Ovary (tissue), 9 donors: Measurements from ENCODE around the gene FAM219A. TPM values are rescaled to one million over a fixed set of nuclear protein-coding genes. Genes with fewer than 3 reads are reported as not detected.

ENCODE experiments used
- DNase-seq, 5 donors: peaks; one replicate each; pipeline ENCODE4 v3.0.0-alpha.2; 2019 to 2020
- H3K27ac ChIP-seq, 2 donors: fragments of 200-600 bp; one replicate each; pipeline versions ENCODE4 v1.5.1 to v1.8.0; 2019 to 2022
- H3K27me3 ChIP-seq: fragments of 200-600 bp; one replicate; pipeline ENCODE4 v1.8.0; 2022
- H3K36me3 ChIP-seq: fragments of 200-600 bp; sonication (generic); one replicate; pipeline ENCODE4 v1.5.1; 2019
- H3K4me1 ChIP-seq: one replicate; pipeline ENCODE4 v1.8.1; 2013; ENCODE audit warnings: mild to moderate bottlenecking, moderate library complexity; ENCODE audit not compliant: insufficient read depth
- H3K4me3 ChIP-seq: fragments of 200-600 bp; sonication (generic); one replicate; pipeline ENCODE4 v1.5.1; 2017
- H3K9me3 ChIP-seq, 2 donors: fragments of 200-600 bp in 1 of 2; sonication (generic) in 1 of 2; one replicate each; pipeline versions ENCODE4 v1.5.1 to v1.8.1; 2013 to 2019; ENCODE audit warnings: mild to moderate bottlenecking in 1 of 2, moderate library complexity in 1 of 2
- EP300 ChIP-seq: sonication (generic); formaldehyde crosslinking; IDR thresholded peaks from one replicate; pipeline ENCODE4 v1.6.1; 2017; ENCODE audit warnings: antibody characterized with exemption
- POLR2A ChIP-seq: fragments of 450-650 bp; IDR thresholded peaks from one replicate; pipeline ENCODE4 v1.6.1; 2017; ENCODE audit warnings: antibody characterized with exemption, mild to moderate bottlenecking, moderate library complexity
- WGBS, 3 donors: extraction: QIAGEN DNeasy Blood & Tissue Kit in 1 of 3; methylation state at CpG; one replicate each; pipeline versions ENCODE4 v1.1.5 to v1.1.7; 2013 to 2017; 5-methylcytosine and 5-hydroxymethylcytosine counted together
- intact Hi-C, 4 donors: fragments of 100-400 bp; cut with DNase I; formaldehyde crosslinking; loops; one replicate each; pipeline versions ENCODE4 v1.11.0 to v1.15.1; 2022 to 2023
- polyA plus RNA-seq, 2 donors: library from polyadenylated mRNA; stranded (reverse); fragments of 200-250 nt in 1 of 2; fragments of 350-450 nt in 1 of 2; fragmentation: Illumina TruSeq in 1 of 2; extraction: RNeasy Lipid Tissue Mini Kit (QIAGEN cat#74804) in 1 of 2; gene quantifications; one replicate each; pipeline ENCODE4 v1.2.3, GENCODE V29; 2013 to 2014
- total RNA-seq, 7 donors: library from RNA; depleted of rRNA in 2 of 7; stranded (reverse); fragments of >200 nt in 2 of 7; fragmentation: NEBNext Ultra II Directional in 3 of 7; extraction: Animal tissue kit (Norgen Biotek cat#: 25700) in 3 of 7; gene quantifications; one replicate each; pipeline versions ENCODE4 v1.1.0 to v1.2.4, GENCODE V29; 2016 to 2023
- TF ChIP-seq, protein P1 (sequence below), 3 donors: fragments of 450-650 bp in 2 of 3; fragments of 200-600 bp in 1 of 3; IDR thresholded peaks; one replicate each; pipeline versions ENCODE4 v1.5.1 to v1.8.0; 2016 to 2022; ENCODE audit warnings: antibody characterized with exemption in 3 of 3, mild to moderate bottlenecking in 1 of 3
- donor health status: DM: no; HTN: no; CAD: no; lungs with moderate emphysema.
- donor health status: DM: no; HTN: no; CAD: no.
- donor health status: Bipolar disorder and iron deficiency.
- donor health status: DM: yes; HTN: yes; CAD: no.
- donor health status: DM: no; HTN: no; CAD: no.
- donor health status: DM: yes; HTN: yes; CAD: no.

FAM219A gene
- total and polyA plus RNA-seq, 9 donors: 5.2 to 24.7 (median 15.2) TPM

DNA sequence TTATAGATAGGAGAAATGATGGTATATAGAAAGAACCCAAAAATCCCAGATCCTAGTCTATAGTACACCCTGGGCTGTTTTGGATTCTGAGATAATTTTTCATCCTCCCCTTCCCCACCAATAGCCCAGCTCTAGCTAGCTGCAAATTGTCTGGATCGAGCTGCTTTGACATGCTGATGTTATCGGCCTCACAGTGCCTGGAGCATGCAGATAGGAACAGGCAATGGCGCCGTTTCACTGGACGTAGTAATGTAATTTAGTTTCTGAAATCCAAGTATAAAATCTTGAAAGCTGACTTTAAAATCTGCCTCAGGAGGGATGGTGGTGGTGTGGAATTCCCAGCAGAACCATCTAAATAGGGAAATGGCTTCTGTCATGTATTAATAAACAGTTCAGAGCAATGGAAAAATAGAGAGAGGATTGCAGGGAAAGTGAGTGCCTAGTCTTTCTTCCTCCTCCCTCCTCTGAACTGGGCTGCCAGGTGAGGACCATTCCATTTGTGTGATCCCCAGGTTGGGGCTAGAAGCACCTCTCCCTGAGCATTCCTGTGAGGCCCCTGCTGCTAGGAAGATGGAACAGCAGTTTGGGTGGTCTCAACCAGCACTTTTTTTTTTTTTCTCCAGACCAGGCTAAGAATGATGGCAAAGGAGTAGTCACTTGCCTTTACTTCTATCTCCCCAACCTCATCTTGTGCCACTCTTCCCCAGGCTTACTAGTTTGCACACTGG, 31.9 kb downstream of the FAM219A start:
- WGBS, 3 donors: 84 to 85% (median 85%) methylated on average over 5 of the region's 5 CpGs
- intact Hi-C loops: no loop called here

DNA sequence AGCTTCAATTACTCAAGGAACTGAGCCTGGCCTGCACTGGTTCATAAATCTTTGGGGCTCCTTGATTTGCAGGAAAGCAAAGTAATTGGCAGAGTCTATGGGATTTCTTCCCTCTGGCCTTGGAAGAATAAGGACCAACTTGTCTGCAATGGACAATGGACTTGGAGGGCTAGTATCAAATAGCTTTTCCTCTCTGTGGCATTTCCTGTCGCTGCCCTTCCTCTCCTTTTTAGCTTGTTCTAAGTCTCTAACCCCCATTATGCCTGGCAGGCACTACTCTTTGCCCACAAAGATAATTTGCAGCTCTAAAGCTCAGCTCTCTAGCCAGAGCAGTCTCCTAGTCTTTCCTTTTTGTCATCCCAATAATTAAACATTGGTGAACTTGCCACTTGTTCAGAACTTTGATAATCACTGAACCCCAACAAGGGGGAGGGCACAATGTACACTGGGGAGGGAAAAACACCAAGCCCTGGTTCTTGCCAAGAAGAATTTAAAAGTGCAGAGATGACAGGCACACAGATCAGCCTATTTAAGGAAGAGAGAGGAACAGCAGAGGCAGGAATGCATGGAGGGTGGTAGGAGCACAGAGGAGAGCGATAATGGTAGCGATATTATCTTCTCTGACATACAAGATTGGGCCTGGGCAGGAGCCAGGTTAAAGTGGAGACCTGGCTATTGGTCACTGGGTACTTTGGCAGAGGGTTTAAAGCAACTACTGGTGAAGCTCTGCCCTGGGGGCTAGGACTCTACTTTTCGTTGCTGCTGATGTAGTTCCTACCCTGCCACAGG, 38.5 kb downstream of the FAM219A start:
- no peaks in the 10 kb centered on the region for H3K27me3 ChIP-seq
- TF ChIP-seq, protein P1, sequence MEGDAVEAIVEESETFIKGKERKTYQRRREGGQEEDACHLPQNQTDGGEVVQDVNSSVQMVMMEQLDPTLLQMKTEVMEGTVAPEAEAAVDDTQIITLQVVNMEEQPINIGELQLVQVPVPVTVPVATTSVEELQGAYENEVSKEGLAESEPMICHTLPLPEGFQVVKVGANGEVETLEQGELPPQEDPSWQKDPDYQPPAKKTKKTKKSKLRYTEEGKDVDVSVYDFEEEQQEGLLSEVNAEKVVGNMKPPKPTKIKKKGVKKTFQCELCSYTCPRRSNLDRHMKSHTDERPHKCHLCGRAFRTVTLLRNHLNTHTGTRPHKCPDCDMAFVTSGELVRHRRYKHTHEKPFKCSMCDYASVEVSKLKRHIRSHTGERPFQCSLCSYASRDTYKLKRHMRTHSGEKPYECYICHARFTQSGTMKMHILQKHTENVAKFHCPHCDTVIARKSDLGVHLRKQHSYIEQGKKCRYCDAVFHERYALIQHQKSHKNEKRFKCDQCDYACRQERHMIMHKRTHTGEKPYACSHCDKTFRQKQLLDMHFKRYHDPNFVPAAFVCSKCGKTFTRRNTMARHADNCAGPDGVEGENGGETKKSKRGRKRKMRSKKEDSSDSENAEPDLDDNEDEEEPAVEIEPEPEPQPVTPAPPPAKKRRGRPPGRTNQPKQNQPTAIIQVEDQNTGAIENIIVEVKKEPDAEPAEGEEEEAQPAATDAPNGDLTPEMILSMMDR (IDR thresholded peaks at IDR 0.05): no peak
- no peak for TF ChIP-seq POLR2A
- no peak for TF ChIP-seq EP300
- H3K9me3 ChIP-seq: no peaks in the 10 kb centered on the region
- H3K4me3 ChIP-seq: no peak overlapping the region
- no peak for DNase-seq
- no peak overlapping the region for H3K27ac ChIP-seq
- intact Hi-C loops: loop anchor here in 1 of 4 donors (5.0 kb wide), 1 partner anchor 67 kb away; no protein-coding TSS in a partner anchor
- no peaks in the 10 kb centered on the region for H3K4me1 ChIP-seq
- no peaks in the 10 kb centered on the region for H3K36me3 ChIP-seq
- WGBS, 3 donors: 86 to 87% (median 87%) methylated on average over 4 of the region's 4 CpGs

More for the DNA sequence above, 31.9 kb downstream of the FAM219A start:
- no peak for DNase-seq
- Histone ChIP-seq H3K4me1 (peaks cover 7% of the 10 kb centered on the region), H3K9me3 (no peaks in the 10 kb centered on the region), H3K36me3 (no peaks in the 10 kb centered on the region), H3K4me3 (no peak overlapping the region), H3K27ac (no peak overlapping the region), H3K27me3 (no peaks in the 10 kb centered on the region)
- TF ChIP-seq, protein P1 (IDR thresholded peaks at IDR 0.05): no peak
- TF ChIP-seq EP300: no peak
- no peak for TF ChIP-seq POLR2A

DNA sequence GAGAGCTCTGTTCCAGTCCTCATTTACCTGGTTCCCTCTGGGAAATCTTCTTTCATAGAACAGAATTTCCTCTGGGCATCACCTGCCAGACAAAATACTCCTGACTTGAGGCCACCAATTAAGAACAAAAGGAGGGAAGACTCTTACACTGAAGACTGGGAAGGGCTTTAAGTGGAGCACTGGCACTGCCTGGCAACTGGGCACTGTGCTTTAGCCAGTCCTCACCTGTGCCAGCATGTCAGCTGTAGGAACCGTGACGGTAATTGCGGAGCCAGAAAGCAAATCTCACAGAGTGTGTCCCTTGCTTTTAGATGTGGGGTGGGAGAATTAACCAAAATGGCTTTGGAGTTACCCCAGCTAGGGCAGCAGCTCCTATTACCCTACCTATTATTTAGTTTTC, 40.6 kb downstream of the FAM219A start:
- TF ChIP-seq POLR2A (no peak), EP300 (no peak)
- TF ChIP-seq, protein P1 (IDR thresholded peaks at IDR 0.05): no peak
- H3K27ac ChIP-seq: no peak overlapping the region
- H3K9me3 ChIP-seq: no peaks in the 10 kb centered on the region
- H3K27me3 ChIP-seq: no peaks in the 10 kb centered on the region
- H3K4me1 ChIP-seq: no peaks in the 10 kb centered on the region
- no peak overlapping the region for H3K4me3 ChIP-seq
- no peak for DNase-seq
- no peaks in the 10 kb centered on the region for H3K36me3 ChIP-seq
- 94 to 95% (median 95%) methylated on average over 3 of the region's 3 CpGs for WGBS, 3 donors
- intact Hi-C loops: no loop called here

DNA sequence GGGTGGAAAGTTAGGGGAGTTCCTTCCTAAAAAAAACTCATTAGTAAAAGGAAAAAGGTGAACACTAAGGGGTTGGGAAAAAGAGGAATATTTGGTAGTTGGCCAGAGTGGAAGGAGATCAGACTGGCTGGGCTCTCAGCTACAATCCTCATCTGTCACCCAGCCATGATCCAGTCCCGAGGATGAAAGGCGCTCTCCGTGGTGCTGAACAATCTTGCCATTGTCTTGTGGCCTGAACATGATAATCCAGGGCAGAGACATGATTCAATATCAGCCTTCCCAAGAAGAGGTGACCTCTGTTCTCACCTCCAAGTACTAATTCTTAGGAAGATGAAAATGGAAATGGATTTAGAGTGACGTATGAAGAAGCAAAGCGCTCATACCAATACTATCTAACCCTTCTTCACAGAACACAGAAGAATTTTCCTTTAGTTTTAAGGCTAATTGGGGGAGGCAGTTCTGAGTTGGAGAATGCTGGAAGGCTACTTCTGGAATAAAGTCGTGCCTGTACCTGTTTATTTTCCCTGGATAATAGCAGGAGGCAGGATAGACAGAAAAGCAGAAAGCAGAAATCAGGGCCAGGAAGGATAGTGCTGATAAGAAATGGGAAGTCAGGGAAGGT, 45.0 kb downstream of the FAM219A start:
- Histone ChIP-seq H3K4me3 (no peak overlapping the region), H3K36me3 (no peaks in the 10 kb centered on the region), H3K4me1 (no peaks in the 10 kb centered on the region), H3K27ac (no peak overlapping the region), H3K27me3 (no peaks in the 10 kb centered on the region), H3K9me3 (no peaks in the 10 kb centered on the region)
- DNase-seq: peak; percentile 32 to 64 (median 53)
- intact Hi-C loops: loop anchor here in 1 of 4 donors (5.0 kb wide), 1 partner anchor 89 kb away; no protein-coding TSS in a partner anchor
- TF ChIP-seq, protein P1 (IDR thresholded peaks at IDR 0.05): no peak
- TF ChIP-seq EP300 (no peak), POLR2A (no peak)
- WGBS, 3 donors: 14 to 19% (median 17%) methylated on average over 6 of the region's 6 CpGs
